Pulmonary artery endothelial cell (primary cell): ENCODE data around the gene SNX15. TPM values are rescaled to one million over a fixed set of nuclear protein-coding genes. Genes with fewer than 3 reads are reported as not detected.

Source experiments
- DNase-seq: peaks from one replicate; pipeline ENCODE4 v3.0.0-alpha.2; 2011; ENCODE audit warnings: low read depth, low spot score
- total RNA-seq: library from RNA; depleted of rRNA; stranded (reverse); fragments of >200 nt; gene quantifications from 2 replicates; pipeline ENCODE4 v1.2.3, GENCODE V29; 2014

Gene SNX15
- total RNA-seq, 1 donor from 2014 or later: 8.2 TPM

DNA sequence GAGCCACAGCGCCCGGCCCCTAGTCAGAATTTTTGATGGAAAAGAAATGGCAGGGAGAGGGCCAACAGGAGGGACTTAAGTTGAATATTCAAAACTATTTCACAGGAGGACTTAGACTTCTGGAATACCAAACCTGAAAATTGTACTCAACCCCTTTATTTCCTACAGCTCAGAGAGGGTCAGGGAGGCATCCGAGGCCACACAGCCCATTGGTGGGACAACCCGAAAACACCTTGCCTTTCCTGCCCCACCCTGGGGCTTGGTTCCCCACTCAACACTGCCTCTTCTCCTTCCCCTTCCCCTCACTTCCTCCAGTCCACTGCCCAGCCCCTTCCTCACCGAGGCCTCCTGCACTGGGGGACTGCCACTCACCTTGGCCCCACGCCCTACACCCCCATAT is 29.8 kb downstream of the SNX15 start:
- DNase-seq: no peak

- no peak for DNase-seq
Observed at GRCh38 chr11:65057526-65057925, 30.3 kb downstream of the SNX15 start.

DNA sequence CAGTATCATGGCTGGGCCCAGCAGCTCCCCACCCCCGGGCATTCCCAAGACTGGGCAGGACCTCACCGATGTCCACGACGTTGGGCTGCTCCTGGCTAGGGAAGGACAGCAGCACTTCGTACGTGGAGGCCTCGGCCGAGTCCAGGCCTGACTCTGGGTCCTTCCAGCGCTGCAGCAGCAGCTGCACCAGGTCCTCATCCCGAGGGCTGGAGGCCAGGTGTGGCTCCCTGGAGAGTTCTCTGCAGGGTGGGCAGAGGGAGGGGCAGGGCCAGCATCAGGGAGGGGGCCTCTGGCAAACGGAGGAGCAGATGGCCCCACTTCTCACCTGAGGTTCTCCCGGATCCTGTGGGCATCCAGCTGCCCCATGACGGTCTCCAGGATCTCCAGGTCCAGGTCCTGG is 30.8 kb downstream of the SNX15 start:
- DNase-seq: no peak

DNA sequence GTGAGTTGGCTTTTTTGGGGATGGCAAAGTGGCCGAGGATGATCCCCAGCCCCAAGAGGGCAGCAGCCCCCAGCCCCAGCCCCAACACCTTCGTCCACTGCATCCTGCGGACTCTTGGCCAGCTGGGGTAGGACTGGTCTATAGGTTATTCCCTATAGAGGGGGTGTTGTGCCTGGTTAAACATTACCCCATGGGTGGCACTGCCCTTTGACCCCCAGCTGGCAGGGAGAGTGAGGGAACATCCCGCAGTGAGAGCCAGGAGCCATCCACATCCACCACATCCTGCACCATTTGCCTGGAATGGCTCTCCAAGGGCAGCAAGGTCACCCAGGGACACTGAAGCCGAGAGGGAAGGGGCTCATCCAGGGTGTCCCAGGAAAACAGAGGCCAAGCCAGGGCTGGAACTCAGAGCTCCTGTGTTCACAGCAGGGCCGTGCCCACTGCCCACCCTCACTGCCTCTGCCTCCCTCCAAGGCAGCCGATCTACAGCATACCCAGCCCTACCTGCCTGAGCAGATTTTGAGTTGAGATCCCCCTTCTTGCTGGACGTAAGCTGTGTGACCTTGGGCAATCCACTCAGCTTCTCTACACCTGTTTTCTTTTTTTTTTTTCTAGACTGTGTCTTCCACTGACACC is 31.3 kb downstream of the SNX15 start, which contains the start of gene NAALADL1:
Gene NAALADL1, minus strand, starts transcription at position 135 of the 636 bp plus-strand sequence. Its CDS starts 32 bp downstream, at position 103.
- no peak for DNase-seq

DNA sequence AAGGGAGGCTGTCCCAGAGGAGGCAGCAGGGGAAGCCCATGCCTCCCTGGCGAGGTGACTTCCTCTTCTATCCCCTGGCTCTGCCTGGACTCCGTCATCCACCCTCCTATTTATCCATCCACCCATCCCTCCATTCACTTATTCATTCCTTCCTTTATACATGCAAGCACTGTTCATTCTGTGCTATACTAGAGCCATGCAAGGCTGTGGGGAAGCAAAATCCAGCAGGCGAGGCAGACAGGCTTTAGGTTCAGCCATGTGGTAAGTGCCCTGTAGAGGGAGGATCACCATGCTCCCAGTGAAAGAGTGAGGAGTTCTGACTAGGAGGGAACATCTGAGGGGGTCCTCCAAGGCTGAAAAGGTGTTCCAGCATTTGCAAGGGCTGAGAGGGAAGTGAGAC is 32.3 kb downstream of the SNX15 start:
- DNase-seq: no peak

DNA sequence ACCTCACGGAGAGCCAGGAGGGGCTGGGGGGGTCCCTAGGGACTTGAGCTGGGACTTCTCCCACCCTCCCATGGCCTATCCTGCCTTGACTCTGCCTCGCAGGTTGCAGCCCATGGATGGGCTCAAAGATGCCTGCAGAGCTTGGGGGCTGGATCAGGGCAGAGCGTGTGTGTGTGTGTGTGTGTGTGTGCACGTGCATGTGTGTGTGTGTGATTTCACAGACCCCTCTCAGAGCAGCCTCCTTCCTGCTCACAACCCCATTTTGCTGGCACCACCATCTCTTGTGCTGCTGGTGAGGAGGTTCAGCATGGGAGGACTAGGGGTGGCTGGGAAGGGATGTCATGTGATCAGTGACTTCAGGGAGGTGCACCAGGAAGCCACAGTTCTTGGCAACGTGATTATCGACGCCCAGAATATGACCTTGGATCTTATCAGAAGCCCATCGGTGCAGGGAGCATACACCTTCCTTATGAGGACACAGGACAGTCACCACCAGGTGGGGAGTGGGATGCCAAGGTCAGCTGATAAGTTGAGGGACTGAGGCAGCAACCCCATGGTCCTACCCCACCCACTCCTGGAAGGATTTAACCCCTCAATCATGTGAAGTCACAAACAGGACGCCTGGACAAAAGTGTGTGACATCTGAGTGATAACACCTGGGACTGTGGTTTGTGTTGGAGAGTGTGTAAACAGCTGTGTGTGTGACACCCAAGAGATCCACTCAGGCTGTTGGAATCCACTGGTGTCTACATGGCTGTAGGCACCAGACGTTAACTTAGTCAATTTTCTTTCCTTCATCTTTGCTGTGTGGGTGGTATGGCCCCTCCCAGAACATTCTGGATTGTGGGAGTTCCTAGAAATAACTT is 33.0 kb downstream of the SNX15 start:
- no peak for DNase-seq

DNA sequence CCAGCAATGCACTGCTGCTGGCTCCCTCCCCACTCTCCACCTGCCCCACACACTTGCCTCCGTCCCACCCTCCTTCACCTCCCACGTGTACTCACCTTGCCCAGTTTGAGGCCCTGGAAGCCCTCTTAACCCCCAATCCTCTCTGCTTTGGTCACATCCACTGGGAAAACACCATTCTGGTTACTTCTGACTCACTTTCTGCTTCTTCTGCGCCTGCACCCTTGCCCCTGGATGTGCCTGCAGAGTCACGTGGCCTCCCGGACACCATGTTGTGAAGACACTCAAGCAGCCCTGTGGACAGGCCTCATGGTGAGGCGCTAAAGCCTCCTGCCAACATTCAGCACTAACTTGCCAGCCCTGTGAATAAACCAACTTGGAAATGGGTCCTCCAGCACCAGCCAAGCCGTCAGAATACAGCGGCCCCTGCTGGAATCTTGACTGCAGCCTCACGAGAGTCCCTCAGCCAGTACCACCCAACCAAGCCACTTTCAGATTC is 33.7 kb downstream of the SNX15 start:
- no peak for DNase-seq

- no peak for DNase-seq
Observed at GRCh38 chr11:65063532-65063931, 36.3 kb downstream of the SNX15 start.

DNA sequence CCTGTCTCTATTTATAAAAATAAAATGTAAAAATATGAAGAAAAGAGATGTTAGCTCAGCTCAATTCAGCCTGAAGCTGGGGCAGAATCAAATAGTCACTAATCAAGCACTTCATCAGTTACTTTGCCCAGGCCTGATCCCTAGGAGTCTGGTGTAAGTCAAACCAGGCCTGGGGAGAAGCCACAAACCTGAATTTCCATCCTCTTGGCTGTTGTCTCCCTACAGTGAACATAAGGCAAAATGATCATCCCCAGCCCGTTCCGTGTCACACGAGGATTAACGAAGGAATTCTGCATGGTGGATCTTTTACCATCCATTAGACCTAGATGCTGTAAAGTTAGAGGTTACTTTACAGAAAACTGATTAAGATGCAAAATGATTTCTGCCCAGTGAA is 37.6 kb downstream of the SNX15 start:
- no peak for DNase-seq

DNA sequence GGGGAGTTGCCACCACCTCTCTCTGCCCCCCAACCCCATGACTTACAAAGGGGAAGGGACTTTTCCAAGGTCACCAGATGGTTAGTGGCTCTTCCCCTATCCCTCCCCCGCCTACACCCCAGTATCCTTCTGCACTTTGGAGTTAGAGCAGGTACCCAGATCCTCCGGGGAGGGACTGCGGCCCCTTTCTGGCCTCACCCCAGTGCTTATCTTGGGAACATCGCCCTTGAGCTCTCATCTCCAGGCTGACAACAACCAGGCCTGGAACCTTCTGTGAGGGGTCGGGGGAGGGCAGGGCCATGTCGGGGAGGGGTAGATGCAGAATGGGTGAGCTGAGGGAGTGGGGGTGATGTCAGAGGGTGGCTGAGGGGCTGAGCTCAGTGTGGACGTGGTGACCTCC is 38.6 kb downstream of the SNX15 start:
- no peak for DNase-seq

DNA sequence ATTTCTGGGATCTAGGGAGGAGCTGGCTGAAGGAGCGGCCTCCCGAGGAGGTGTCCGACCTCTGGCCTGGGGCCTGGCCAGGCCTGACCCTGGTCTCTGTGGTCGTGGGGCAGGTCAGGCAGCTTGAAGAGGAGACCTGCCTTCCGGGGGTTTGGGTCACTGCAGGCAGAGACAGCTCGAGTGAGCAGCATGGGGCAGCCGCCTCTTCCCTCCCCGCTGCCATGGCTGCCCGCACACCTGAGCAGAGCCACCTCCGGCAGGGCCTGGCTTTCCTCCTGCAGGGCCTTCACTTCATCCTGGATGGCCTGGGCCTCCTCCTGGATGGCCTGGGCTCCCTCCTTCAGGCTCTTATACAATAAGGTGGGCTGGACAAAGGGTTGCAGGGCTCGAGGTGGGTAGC is 39.1 kb downstream of the SNX15 start:
- no peak for DNase-seq

DNA sequence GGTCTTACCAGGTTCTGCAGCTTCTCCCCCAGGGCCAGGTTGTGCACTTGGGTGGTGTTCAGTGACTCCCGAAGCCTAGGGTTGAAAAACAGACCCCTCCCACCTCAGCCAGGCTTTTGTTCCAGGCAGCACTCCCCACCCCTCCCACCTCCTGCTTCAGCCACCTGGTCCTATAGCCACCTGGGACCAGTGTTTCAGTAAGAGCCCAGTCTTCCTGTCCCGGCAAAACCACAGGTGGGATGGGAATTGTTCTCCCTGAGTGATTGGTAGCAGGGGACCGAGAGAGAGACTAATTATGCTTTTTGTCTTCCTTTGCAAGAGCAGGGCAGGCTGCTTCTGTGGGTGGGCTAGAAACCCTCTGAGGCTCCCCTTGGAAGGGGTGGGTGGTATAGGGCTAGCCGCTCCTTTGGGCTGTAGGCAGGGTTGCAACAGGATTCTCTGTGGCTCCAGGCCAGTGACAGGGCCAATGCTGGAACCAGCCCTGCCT is 39.6 kb downstream of the SNX15 start:
- DNase-seq: no peak

GRCh38 chr11:65067446-65067845 is 40.2 kb downstream of the SNX15 start:
- no peak for DNase-seq

DNA sequence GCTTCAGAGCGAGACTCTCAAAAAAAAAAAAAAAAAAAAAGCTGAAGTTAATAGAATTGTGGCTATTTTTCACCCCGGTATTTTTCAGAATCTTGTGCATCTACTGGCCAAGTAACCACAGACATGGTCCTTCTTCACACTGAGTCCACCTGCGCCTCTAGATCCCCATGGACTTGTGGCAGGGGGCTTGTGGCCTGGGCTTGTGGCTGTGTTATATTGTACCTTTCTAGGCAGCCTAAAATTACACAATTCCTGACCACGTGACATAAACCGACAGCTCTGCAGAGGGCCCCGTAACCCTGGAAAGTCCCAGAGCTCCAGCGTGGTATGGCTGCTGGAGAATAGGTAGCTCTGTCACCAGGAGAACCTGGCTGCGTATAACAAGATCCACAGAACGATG is 42.0 kb downstream of the SNX15 start:
- no peak for DNase-seq

DNA sequence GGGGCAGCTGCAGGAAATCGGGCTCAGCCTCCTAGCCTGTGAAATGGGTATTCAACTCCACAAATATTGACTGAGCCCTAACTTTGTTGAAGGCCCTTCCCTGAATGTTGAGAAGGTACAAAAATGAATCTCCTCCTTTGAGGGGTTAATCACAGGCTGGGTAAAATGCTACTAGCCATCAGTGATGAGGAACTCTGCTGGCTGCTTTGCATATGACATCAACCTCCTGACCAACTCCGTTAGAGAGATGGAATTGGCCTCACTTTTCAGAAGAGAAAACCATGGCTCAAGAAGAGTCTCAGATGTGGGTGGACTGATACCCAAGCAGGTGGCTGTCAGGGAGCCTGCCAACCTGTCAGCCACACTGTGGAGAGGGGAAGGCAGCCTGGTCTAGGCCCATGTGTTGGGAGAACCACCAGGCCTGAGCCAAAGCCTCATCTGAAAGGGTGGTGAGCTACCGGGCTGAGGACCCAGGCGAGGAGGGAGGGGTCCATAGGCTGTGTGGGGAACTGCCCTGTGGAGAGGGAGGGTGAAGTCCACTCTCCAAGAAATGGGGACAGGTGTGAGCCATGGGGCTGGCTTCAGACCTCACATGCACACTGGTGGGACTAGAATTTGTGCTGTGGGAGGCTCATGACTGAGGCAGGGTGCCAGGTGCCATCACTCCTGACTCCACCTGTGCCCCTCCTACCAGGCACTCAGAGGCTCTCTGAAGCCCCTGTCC is 44.8 kb downstream of the SNX15 start:
- DNase-seq: no peak

DNA sequence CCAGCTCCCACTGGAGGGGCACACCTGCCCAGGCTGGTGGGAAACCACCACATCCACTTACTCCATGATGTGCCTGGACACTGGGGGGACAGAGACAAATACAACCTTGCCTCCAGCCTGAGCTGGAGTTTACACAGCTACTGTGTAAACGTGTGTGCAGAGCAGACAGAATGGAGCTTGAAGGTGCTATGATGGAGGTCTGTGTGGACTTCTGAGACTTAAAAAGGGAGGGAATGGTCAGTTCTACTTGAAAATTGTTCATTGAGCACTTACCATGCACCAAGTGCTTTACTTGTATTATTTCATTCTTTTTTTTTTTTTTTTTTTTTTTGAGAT is 45.4 kb downstream of the SNX15 start:
- DNase-seq: no peak

- DNase-seq: no peak
Observed at GRCh38 chr11:65077451-65077850, 50.2 kb downstream of the SNX15 start.

DNA sequence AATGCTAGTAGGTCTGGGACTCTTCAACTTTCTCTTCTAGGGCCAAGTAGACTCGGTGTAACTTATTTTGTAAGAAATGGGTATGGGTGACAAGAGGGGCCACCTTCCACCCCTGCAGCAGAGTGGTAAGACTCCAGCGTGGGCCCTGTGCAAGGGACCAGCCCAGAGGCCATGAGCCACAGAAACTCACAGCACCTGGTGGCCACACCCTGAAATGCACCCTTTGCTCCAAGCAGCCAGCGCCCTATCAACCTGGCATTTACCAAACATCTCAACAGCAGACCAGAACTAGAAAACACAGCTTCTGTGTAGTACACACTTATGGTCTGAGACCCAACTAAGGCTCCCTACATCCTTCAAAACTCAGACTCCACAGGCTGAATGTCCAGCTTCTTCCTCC is 50.9 kb downstream of the SNX15 start:
- no peak for DNase-seq

- DNase-seq: no peak
Observed at GRCh38 chr11:65078786-65079342, 51.6 kb downstream of the SNX15 start.

DNA sequence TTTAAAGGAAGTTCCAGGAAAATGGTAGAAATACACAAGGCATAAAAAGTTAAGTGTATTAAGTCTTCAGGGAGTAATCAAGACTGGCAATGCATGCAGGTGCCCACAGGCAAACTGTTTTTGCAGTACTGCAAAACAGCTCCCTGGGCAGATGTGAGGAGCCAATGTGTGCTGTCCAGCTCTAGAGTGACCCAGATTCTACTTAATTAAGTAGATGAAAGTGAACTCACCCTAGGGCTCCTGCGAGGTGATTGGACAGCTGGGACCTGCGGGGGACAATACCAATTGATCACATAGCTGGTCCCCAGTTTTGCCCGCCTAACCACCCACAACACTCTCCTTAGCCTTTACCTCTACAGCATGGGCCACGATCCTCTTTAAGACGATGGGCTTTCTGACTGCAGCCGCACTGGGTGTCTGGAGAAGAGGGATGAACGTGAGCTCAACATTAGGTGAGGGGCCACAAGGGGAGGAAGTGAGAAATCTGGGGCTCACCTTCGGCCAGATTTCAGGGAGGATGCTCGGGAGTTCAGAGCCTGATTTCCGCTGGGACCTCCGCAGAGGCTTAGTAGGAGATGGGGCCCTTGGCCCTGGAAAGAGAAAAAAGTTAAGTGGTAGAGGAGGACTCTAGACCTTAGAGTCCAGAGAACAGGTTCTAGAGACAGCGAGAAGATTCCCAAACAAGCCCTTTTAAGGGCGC is 56.0 kb downstream of the SNX15 start:
- no peak for DNase-seq
